Gastroesophageal sphincter (tissue), 4 donors: ENCODE data around the gene TMEM218. TPM values are rescaled to one million over a fixed set of nuclear protein-coding genes. Genes with fewer than 3 reads are reported as not detected.

Experiments
- ATAC-seq: fragments of 150-250 bp; one replicate; pipeline ENCODE4 v1.9.1; 2016; ENCODE audit warnings: mild to moderate bottlenecking, moderate library complexity
- H3K27ac ChIP-seq, 4 donors: fragments of 200-600 bp; sonication (generic) in 3 of 4; 1 replicate in 3 of 4; 2 replicates in 1 of 4; pipeline ENCODE4 v1.5.1; 2016 to 2019
- H3K27me3 ChIP-seq: fragments of 200-600 bp; sonication (generic); one replicate; pipeline ENCODE4 v1.5.1; 2019
- H3K36me3 ChIP-seq, 2 donors: fragments of 200-600 bp; sonication (generic); one replicate each; pipeline ENCODE4 v1.5.1; 2019; ENCODE audit warnings: control low read depth in 1 of 2
- H3K4me1 ChIP-seq, 3 donors: fragments of 200-600 bp; sonication (generic); 1 replicate in 2 of 3; 2 replicates in 1 of 3; pipeline ENCODE4 v1.5.1; 2016 to 2019; ENCODE audit warnings: control low read depth in 2 of 3
- H3K4me3 ChIP-seq, 2 donors: fragments of 200-600 bp; sonication (generic); one replicate each; pipeline ENCODE4 v1.5.1; 2019; ENCODE audit warnings: mild to moderate bottlenecking in 1 of 2, moderate library complexity in 1 of 2
- H3K9me3 ChIP-seq, 3 donors: fragments of 200-600 bp; sonication (generic); one replicate each; pipeline ENCODE4 v1.5.1; 2017 to 2019; ENCODE audit warnings: control low read depth in 2 of 3
- EP300 ChIP-seq: sonication (generic); formaldehyde crosslinking; IDR thresholded peaks from one replicate; pipeline ENCODE4 v1.6.1; 2017; ENCODE audit warnings: antibody characterized with exemption, mild to moderate bottlenecking
- POLR2A ChIP-seq, 2 donors: fragments of 450-650 bp; IDR thresholded peaks; one replicate each; pipeline ENCODE4 v1.6.1; 2017; ENCODE audit warnings: antibody characterized with exemption in 2 of 2, mild to moderate bottlenecking in 2 of 2, moderate library complexity in 1 of 2
- POLR2AphosphoS5 ChIP-seq: sonication (generic); formaldehyde crosslinking; IDR thresholded peaks from one replicate; pipeline ENCODE4 v1.6.1; 2017; ENCODE audit warnings: antibody characterized with exemption
- WGBS, 2 donors: methylation state at CpG; one replicate each; pipeline ENCODE4 v1.1.5; 2018; ENCODE audit warnings: low coverage in 1 of 2; 5-methylcytosine and 5-hydroxymethylcytosine counted together
- total RNA-seq, 4 donors: library from RNA; depleted of rRNA; stranded (reverse); fragments of >200 nt; gene quantifications; one replicate each; pipeline ENCODE4 v1.1.0, GENCODE V29; 2016
- TF ChIP-seq, protein P1 (sequence below), 4 experiments: fragments of 200-600 bp in 2 of 4; fragments of 450-650 bp in 2 of 4; sonication (generic) in 1 of 4; IDR thresholded peaks; one replicate each; pipeline ENCODE4 v1.5.1; 2017 to 2019; ENCODE audit warnings: antibody characterized with exemption in 4 of 4, mild to moderate bottlenecking in 2 of 4, moderate library complexity in 2 of 4

The TMEM218 gene
- total RNA-seq, 4 donors from 2014 or later: 14.7 to 20.0 (median 17.3) TPM

DNA sequence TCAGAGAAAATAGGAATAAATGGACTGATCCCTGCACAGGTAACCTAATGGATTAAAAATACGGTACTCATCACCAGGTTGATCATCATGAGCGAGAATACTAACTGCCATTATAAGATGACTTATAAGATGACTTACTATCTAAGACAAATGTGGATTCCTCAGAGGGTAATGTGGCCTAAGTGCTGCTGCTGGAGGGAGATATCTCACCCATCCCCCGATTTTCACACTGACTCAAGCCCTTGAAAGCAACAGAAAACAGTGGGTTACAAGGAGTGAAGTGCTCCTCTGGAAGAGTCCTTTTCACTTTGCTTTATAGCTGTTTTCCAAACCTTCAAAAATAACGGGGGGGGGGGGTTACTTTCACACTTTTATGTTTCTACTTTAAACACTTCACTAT, 920 bp downstream of the TMEM218 start:
- peaks cover 4% of the 10 kb centered on the region for H3K27me3 ChIP-seq
- peaks cover 0 to 16% (median 2%) of the 10 kb centered on the region in 3 donors for H3K4me1 ChIP-seq

DNA sequence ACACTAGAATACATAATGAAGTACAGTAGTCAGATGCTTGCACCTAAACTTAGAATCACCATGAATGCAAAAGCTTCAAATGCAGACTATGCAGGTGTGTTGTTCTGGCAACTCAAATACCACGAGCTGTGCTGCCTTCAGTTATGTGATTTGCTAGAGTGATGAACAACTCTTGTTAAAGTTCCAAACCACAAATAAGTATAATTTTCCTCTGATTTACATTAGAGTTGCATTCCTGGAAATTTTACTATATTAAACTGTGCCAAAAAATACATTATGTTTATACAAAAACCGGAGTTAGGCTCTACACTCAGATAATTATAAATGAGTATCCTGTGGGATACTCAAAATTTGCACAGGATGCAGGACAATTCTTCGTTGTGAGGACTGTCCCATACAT, 3.0 kb downstream of the TMEM218 start:
- H3K4me3 ChIP-seq: no peak overlapping the region

More for the DNA sequence above, 920 bp downstream of the TMEM218 start:
- Histone ChIP-seq H3K9me3 (no peaks in the 10 kb centered on the region), H3K4me3 (peak overlapping the region; percentile 69 to 80), H3K27ac (peak overlapping the region in 1 of 4 donors; percentile 86), H3K36me3 (no peaks in the 10 kb centered on the region)
- TF ChIP-seq EP300 (no peak), POLR2A (IDR thresholded peaks at IDR 0.05) (no peak), POLR2AphosphoS5 (no peak)
- TF ChIP-seq, protein P1, sequence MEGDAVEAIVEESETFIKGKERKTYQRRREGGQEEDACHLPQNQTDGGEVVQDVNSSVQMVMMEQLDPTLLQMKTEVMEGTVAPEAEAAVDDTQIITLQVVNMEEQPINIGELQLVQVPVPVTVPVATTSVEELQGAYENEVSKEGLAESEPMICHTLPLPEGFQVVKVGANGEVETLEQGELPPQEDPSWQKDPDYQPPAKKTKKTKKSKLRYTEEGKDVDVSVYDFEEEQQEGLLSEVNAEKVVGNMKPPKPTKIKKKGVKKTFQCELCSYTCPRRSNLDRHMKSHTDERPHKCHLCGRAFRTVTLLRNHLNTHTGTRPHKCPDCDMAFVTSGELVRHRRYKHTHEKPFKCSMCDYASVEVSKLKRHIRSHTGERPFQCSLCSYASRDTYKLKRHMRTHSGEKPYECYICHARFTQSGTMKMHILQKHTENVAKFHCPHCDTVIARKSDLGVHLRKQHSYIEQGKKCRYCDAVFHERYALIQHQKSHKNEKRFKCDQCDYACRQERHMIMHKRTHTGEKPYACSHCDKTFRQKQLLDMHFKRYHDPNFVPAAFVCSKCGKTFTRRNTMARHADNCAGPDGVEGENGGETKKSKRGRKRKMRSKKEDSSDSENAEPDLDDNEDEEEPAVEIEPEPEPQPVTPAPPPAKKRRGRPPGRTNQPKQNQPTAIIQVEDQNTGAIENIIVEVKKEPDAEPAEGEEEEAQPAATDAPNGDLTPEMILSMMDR (IDR thresholded peaks at IDR 0.05): no peak
- 49% methylated on average over 4 of the region's 4 CpGs for WGBS, 2 donors
- no peak for ATAC-seq

DNA sequence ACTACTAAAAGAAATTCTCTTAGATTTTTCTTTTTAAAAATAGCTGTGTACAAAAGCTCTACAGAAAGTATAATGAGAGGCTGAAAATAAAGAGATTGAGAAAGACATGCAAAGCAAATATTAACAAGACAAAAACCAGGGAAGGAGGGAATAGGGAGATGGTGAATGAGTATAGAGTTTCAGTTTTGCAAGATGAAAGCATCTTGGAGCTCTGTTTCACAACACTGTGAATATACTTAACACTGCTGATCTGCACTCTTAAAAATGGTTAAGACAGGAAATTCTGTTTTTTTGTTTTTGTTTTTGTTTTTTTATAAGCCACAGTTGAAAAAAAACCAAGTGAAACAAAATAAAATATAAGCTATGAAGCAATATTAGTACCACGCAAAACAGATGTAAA, 5.5 kb downstream of the TMEM218 start:
- WGBS, 2 donors: 67 to 100% methylated on average over 1 of the region's 1 CpG
- TF ChIP-seq POLR2AphosphoS5 (no peak), POLR2A (IDR thresholded peaks at IDR 0.05) (no peak), EP300 (no peak)
- TF ChIP-seq, protein P1 (IDR thresholded peaks at IDR 0.05): no peak
- no peak overlapping the region for H3K4me3 ChIP-seq
- peaks cover 0 to 21% of the 10 kb centered on the region in 2 donors for H3K36me3 ChIP-seq
- H3K4me1 ChIP-seq: peaks cover 0 to 9% (median 2%) of the 10 kb centered on the region in 3 donors
- H3K27me3 ChIP-seq: no peaks in the 10 kb centered on the region
- no peak for ATAC-seq
- H3K9me3 ChIP-seq: no peaks in the 10 kb centered on the region
- no peak overlapping the region for H3K27ac ChIP-seq

More for the DNA sequence above, 3.0 kb downstream of the TMEM218 start:
- H3K36me3 ChIP-seq: no peaks in the 10 kb centered on the region
- no peak for ATAC-seq
- no peaks in the 10 kb centered on the region for H3K9me3 ChIP-seq
- H3K4me1 ChIP-seq: peaks cover 0 to 16% (median 2%) of the 10 kb centered on the region in 3 donors
- H3K27ac ChIP-seq: no peak overlapping the region
- H3K27me3 ChIP-seq: no peaks in the 10 kb centered on the region
- no peak for TF ChIP-seq EP300
- TF ChIP-seq, protein P1 (IDR thresholded peaks at IDR 0.05): no peak
- TF ChIP-seq POLR2A (IDR thresholded peaks at IDR 0.05): no peak
- no peak for TF ChIP-seq POLR2AphosphoS5
- 33 to 38% methylated on average over 2 to 3 of the region's 3 CpGs for WGBS, 2 donors

DNA sequence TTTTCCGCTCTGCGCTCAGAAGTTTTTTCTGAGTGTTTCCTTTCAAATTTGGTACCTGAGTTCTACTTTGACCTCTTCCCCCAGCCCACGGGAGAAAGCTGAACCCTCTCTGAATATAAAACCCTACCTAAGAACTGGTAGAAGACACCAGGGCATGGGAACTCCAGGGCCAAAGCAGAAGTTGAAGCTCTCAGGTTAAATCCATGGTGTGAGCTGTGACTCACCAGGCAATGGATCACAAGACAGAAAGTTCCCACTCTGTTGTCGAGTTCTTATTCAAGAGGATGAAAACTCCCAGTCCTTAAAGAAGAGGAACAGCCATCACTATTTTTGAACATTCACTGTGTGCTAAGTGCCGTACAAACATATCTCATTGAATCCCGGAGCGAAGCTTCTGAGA, 8.9 kb downstream of the TMEM218 start:
- TF ChIP-seq POLR2AphosphoS5 (no peak), POLR2A (IDR thresholded peaks at IDR 0.05) (no peak), EP300 (no peak)
- TF ChIP-seq, protein P1 (IDR thresholded peaks at IDR 0.05): no peak
- Histone ChIP-seq H3K27ac (no peak overlapping the region), H3K27me3 (no peaks in the 10 kb centered on the region), H3K9me3 (no peaks in the 10 kb centered on the region), H3K4me3 (no peak overlapping the region), H3K4me1 (no peaks in the 10 kb centered on the region), H3K36me3 (peaks cover 0 to 55% of the 10 kb centered on the region in 2 donors)
- peak; percentile 19 for ATAC-seq
- WGBS, 2 donors: 91 to 97% methylated on average over 3 to 7 of the region's 7 CpGs

GRCh38 chr11:125102025-125102424, 9.4 kb downstream of the TMEM218 start:
- no peak overlapping the region for H3K4me3 ChIP-seq
- no peak overlapping the region for H3K27ac ChIP-seq
- no peaks in the 10 kb centered on the region for H3K9me3 ChIP-seq
- 73 to 80% methylated on average over 3 to 4 of the region's 19 CpGs for WGBS, 2 donors
- TF ChIP-seq, protein P1 (IDR thresholded peaks at IDR 0.05): no peak
- TF ChIP-seq EP300 (no peak), POLR2A (IDR thresholded peaks at IDR 0.05) (no peak), POLR2AphosphoS5 (no peak)
- no peaks in the 10 kb centered on the region for H3K4me1 ChIP-seq
- no peaks in the 10 kb centered on the region for H3K27me3 ChIP-seq
- ATAC-seq: no peak
- H3K36me3 ChIP-seq: peaks cover 0 to 60% of the 10 kb centered on the region in 2 donors
